Fibroblast of mammary gland (primary cell): ENCODE results near the gene GFPT1.
"Not testable (repeated sequence)": the region's sequence is repeated elsewhere in the genome, so short reads cannot be mapped to it uniquely, and the experiment has no call there.

ENCODE experiments used
- DNase-seq: peaks from one replicate; pipeline ENCODE4 v3.0.0-alpha.2; 2010; ENCODE audit warnings: low read depth
- H3K4me3 ChIP-seq: 2 replicates; pipeline ENCODE4 v1.5.1; 2011; ENCODE audit warnings: low read depth, mild to moderate bottlenecking, low read length, moderate library complexity; ENCODE audit not compliant: control insufficient read depth
- TF ChIP-seq, protein P1 (sequence below): conservative IDR thresholded peaks from 2 replicates; pipeline ENCODE4 v1.5.1; 2011; ENCODE audit warnings: low read depth, low read length, inconsistent platforms; ENCODE audit not compliant: control insufficient read depth, insufficient read depth

The GFPT1 gene

GRCh38 chr2:69422198-69422597 lies 35.2 kb upstream of the GFPT1 start:
- TF ChIP-seq, protein P1, sequence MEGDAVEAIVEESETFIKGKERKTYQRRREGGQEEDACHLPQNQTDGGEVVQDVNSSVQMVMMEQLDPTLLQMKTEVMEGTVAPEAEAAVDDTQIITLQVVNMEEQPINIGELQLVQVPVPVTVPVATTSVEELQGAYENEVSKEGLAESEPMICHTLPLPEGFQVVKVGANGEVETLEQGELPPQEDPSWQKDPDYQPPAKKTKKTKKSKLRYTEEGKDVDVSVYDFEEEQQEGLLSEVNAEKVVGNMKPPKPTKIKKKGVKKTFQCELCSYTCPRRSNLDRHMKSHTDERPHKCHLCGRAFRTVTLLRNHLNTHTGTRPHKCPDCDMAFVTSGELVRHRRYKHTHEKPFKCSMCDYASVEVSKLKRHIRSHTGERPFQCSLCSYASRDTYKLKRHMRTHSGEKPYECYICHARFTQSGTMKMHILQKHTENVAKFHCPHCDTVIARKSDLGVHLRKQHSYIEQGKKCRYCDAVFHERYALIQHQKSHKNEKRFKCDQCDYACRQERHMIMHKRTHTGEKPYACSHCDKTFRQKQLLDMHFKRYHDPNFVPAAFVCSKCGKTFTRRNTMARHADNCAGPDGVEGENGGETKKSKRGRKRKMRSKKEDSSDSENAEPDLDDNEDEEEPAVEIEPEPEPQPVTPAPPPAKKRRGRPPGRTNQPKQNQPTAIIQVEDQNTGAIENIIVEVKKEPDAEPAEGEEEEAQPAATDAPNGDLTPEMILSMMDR: no peak
- no peak overlapping the region for H3K4me3 ChIP-seq
- DNase-seq: no peak

- not testable (repeated sequence) for H3K4me3 ChIP-seq, DNase-seq
Measured at GRCh38 chr2:69419111-69419510, 32.1 kb upstream of the GFPT1 start.

DNA sequence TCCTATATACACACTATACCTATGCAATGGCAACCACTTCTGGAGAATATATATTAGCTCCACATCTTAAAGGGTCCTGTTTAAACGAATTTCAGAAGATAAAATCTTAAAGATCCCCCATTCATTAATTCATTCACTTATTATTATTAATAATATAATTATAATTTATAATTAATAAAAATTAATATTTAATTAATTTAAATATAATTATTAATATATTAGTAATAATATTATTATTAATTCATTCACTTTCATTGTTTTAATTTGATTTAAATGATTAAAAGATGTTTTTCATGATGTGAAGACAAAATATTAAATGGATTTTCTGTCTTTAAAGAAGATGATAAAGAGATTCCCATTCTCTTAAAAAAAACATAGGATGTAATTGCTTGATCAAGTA lies 29.1 kb upstream of the GFPT1 start:
- DNase-seq: no peak
- no peak overlapping the region for H3K4me3 ChIP-seq
- TF ChIP-seq, protein P1: no peak

DNA sequence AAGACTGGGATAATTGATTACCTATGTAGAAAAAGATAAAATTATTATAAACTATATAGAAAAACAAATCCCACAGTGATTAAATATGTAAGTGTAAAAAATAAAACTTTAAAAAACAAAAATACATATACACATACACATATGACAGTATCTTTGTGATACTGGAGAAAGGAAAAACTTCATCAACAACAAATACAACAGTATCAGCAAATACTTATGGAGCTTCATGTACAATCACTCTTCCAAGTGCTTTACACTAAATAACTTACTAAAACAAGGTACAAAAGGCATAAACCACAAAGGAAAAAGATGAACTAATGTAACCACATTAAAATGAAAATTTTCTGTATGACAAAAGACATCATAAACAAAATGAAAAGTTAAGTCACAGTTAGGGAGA lies 24.1 kb upstream of the GFPT1 start:
- TF ChIP-seq, protein P1: no peak
- no peak for DNase-seq
- H3K4me3 ChIP-seq: no peak overlapping the region

DNA sequence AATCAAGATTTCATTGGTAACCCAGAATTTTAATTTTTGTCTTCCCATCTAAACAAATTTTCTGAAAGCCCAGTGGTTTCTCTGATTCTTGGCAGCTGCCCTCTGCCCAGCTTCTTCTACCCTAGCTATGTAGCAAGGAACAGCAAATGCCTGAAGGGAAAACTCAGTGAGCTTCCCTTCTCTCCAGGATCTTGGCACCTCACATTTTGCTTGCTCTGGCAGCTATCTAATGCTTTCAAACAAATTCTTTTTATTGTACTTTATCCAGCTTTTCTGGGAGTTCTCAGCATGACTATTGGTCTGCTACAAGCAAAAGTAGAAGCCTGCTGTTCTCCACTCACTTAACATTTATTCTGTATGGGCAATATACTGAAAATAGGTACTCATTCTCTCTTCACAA lies 18.3 kb upstream of the GFPT1 start:
- DNase-seq: no peak
- no peak overlapping the region for H3K4me3 ChIP-seq
- TF ChIP-seq, protein P1: no peak

- H3K4me3 ChIP-seq: no peak overlapping the region
- DNase-seq: no peak
- TF ChIP-seq, protein P1: no peak
Measured at GRCh38 chr2:69400121-69400520, 13.1 kb upstream of the GFPT1 start.

GRCh38 chr2:69397234-69397633 lies 10.2 kb upstream of the GFPT1 start:
- no peak for DNase-seq
- no peak overlapping the region for H3K4me3 ChIP-seq
- TF ChIP-seq, protein P1: no peak

- TF ChIP-seq, protein P1: no peak
- H3K4me3 ChIP-seq: no peak overlapping the region
- no peak for DNase-seq
Measured at GRCh38 chr2:69395866-69396265, 8.8 kb upstream of the GFPT1 start.
